LNCAP (cell line): ENCODE measurements around the gene BCAT1.

Experiments used
- TF ChIP-seq, protein P1 (sequence below): fragments of 450-650 bp; IDR thresholded peaks from 2 replicates; pipeline ENCODE4 v1.5.1; 2017; ENCODE audit warnings: mild to moderate bottlenecking

Gene BCAT1

DNA sequence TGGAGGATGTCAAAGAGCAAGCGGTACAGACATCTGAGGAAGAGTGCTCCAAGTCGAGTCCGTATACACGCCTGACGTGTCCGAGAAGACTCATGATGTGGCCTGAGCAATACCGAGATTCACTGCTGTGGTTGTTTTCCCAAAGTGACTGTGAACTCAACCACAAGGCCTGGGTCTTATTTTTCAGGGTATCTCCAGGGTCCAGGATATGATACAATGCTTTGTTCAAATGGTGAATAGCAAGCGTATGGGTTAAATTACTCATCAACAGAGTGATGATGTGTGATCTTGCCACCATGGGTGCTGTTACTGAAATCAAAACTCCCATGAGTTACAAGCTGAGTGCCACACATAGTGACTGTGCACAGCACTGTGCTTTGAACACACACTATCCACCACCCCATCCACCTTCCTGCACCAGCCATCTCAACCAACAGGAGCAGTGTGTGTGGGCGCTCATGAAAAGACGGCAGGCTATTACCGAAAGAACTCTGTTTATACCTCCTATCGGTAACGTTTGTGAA, 109.6 kb downstream of the BCAT1 start:
- TF ChIP-seq, protein P1, sequence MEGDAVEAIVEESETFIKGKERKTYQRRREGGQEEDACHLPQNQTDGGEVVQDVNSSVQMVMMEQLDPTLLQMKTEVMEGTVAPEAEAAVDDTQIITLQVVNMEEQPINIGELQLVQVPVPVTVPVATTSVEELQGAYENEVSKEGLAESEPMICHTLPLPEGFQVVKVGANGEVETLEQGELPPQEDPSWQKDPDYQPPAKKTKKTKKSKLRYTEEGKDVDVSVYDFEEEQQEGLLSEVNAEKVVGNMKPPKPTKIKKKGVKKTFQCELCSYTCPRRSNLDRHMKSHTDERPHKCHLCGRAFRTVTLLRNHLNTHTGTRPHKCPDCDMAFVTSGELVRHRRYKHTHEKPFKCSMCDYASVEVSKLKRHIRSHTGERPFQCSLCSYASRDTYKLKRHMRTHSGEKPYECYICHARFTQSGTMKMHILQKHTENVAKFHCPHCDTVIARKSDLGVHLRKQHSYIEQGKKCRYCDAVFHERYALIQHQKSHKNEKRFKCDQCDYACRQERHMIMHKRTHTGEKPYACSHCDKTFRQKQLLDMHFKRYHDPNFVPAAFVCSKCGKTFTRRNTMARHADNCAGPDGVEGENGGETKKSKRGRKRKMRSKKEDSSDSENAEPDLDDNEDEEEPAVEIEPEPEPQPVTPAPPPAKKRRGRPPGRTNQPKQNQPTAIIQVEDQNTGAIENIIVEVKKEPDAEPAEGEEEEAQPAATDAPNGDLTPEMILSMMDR = no peak

DNA sequence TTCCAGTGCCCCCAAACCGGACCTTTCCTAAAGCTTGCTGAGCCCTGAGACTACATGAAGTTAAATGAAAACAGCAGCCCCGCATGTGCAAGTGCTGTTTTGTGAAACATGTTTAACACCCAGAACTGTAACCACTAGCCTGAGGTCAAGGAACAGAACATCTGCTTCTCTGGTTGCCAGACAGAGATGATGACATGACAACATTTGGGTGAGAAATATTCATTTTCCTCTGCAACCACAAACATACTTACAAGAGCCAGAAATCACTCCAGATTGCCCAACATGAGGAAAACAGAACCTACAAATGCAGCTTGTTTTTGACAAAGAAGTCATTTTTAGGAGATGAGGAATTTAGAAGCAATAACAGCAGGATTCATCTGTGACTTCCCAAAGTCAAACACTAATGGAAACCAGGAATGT, 110.4 kb downstream of the BCAT1 start:
- TF ChIP-seq, protein P1 = no peak

DNA sequence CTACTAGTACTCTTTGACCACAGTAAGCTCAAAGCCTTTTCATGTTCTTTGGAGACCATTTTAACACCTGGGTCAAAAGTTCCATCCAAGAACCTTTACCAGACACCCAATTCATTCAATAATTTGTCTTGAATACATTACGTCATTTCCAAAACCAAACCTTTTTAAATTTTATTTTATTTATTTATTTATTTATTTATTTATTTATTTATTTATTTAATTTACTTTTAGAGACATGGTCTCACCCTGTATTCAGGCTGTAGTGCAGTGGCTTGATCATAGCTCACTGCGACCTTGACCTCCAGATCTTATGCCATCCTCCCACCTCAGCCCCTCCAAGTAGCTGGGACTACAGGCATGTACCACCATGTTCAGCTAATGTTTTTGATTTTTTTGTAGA, 113.5 kb downstream of the BCAT1 start:
- TF ChIP-seq, protein P1 = no peak

DNA sequence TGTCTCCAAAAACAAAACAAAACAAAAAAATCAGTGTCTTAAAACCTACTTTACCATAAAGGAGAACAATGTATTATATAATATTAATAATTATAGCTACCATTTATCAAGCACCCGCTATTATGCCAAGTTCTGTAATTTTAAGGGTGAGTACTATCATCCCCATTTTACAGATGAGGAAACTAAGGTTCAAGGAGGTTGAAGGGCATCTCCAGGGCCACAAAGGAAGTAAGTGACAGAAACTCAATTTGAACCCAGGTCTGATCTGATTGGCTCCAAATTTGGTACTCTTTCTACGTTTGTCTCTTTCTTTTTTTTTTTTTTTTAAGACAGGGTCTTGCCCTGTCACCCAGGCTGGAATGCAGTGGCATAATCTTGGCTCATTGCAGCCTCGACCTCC, 115.4 kb downstream of the BCAT1 start:
- TF ChIP-seq, protein P1 = no peak

- TF ChIP-seq, protein P1 = no peak
Measured at GRCh38 chr12:24823808-24824515, 124.9 kb downstream of the BCAT1 start.

DNA sequence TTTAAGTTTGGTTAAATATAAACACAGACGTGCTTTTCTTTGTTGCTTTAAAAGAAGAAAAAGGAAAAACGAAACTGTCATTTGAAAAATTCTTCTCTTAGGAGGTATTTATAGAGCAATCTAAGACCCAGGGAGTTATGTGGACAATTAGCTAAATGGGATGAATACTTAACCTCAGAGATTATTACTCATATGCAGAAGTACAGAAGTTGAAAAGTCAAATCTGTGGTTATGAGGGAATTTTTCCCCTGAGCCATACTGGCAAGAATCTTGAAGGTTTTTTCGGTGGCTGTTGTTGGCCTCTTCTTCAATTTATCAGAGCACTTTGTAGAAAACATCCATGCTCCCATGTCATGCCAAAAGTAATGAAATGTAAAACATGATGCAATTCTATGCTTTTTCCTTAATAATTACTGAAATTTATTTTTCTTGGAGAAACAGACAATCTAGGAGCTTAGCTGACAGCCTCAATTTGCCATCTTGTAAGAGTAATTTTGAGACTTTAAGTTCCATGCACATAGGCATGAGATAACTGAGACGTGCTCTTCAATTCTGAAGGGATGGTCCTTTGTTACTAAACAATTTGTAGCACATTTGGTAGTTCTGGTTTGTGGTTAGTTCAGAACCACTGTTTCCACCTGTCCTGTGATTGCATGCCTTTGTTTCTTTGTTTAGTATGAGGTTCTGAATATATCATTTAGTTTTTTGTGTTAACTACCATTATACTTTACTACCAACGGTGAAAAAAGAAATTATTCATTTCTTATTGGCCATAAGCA, 126.6 kb downstream of the BCAT1 start:
- TF ChIP-seq, protein P1 = no peak

DNA sequence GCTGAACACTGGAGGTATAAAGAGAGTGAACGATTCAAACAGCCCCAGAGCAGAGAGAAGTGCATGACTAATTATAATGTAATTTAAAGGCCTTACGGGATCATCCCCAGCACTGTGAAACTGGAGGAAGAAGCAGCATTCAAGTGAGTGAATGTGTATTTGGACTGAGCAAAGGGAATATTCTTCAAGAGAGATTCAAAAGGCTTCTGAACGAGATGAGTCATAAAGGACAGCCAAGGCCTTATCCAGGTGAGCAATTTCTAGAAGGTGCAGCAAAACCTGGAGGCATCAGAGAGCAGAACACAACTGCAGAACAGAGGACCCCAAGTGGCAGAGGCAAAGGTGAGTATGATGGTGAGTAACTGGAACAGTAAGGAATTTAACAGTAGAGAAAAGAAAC, 127.2 kb downstream of the BCAT1 start:
- TF ChIP-seq, protein P1 = no peak
